HepG2 (cell line): Measurements from ENCODE around the gene OSER1. TPM values are rescaled to one million over a fixed set of nuclear protein-coding genes. Genes with fewer than 3 reads are reported as not detected.

Experiments
- CBX2 ChIP-seq, 2 experiments: fragments of 200-600 bp in 1 of 2; sonication (generic); formaldehyde crosslinking in 1 of 2; IDR thresholded peaks; 2 replicates each; pipeline versions ENCODE4 v1.7.0 to v1.8.1; 2018 to 2022; ENCODE audit warnings: low read depth in 2 of 2, low read length in 1 of 2, mild to moderate bottlenecking in 1 of 2, missing genetic modification reagents in 1 of 2
- DMAP1 ChIP-seq: IDR thresholded peaks from 2 replicates; pipeline ENCODE4 v1.6.1; 2016
- DPF2 ChIP-seq: sonication (generic); formaldehyde crosslinking; IDR thresholded peaks from 2 replicates; pipeline ENCODE4 v1.4.0; 2020; ENCODE audit warnings: mild to moderate bottlenecking, low read depth, missing genetic modification reagents, borderline replicate concordance
- EEA1 ChIP-seq: sonication (generic); formaldehyde crosslinking; IDR thresholded peaks from 2 replicates; pipeline ENCODE4 v1.5.1; 2020; ENCODE audit warnings: mild to moderate bottlenecking, missing genetic modification reagents, borderline replicate concordance
- GFI1 ChIP-seq: sonication (generic); formaldehyde crosslinking; IDR thresholded peaks from 2 replicates; pipeline ENCODE4 v1.5.0; 2020; ENCODE audit warnings: missing genetic modification reagents, mild to moderate bottlenecking, borderline replicate concordance
- HES4 ChIP-seq: sonication (generic); formaldehyde crosslinking; IDR thresholded peaks from 2 replicates; pipeline ENCODE4 v1.9.0; 2021; ENCODE audit warnings: mild to moderate bottlenecking, missing genetic modification reagents, borderline replicate concordance
- HOXA7 ChIP-seq: sonication (generic); formaldehyde crosslinking; IDR thresholded peaks from 2 replicates; pipeline ENCODE4 v1.8.1; 2022; ENCODE audit warnings: mild to moderate bottlenecking, missing genetic modification reagents, moderate library complexity
- JDP2 ChIP-seq: sonication (generic); formaldehyde crosslinking; IDR thresholded peaks from 2 replicates; pipeline ENCODE4 v1.8.1; 2022; ENCODE audit warnings: missing genetic modification reagents, borderline replicate concordance
- MEIS2 ChIP-seq: sonication (generic); formaldehyde crosslinking; IDR thresholded peaks from 2 replicates; pipeline ENCODE4 v1.9.0; 2021; ENCODE audit warnings: mild to moderate bottlenecking, missing genetic modification reagents
- NFIC ChIP-seq: IDR thresholded peaks from 2 replicates; pipeline ENCODE4 v1.6.1; 2012; ENCODE audit warnings: mild to moderate bottlenecking, low read length, inconsistent platforms
- SIN3B ChIP-seq: fragments of 150-350 bp; IDR thresholded peaks from 2 replicates; pipeline ENCODE4 v1.6.1; 2014; ENCODE audit warnings: low read length
- SP4 ChIP-seq: sonication (generic); formaldehyde crosslinking; IDR thresholded peaks from 2 replicates; pipeline ENCODE4 v1.8.1; 2023; ENCODE audit warnings: mild to moderate bottlenecking, missing genetic modification reagents
- TBP ChIP-seq: sonication (generic); formaldehyde crosslinking; IDR thresholded peaks from 2 replicates; pipeline ENCODE4 v1.5.0; 2020; ENCODE audit warnings: missing genetic modification reagents
- ZFP36 ChIP-seq: fragments of 150-350 bp; IDR thresholded peaks from 2 replicates; pipeline ENCODE4 v1.6.1; 2018; ENCODE audit warnings: borderline replicate concordance, low read length, low read depth; ENCODE audit not compliant: partially characterized antibody
- ZNF282 ChIP-seq: fragments of 450-650 bp; IDR thresholded peaks from 2 replicates; pipeline ENCODE4 v1.6.1; 2018; ENCODE audit not compliant: partially characterized antibody
- ZNF567 ChIP-seq: sonication (generic); formaldehyde crosslinking; IDR thresholded peaks from 2 replicates; pipeline ENCODE4 v1.8.1; 2023; ENCODE audit warnings: mild to moderate bottlenecking, missing genetic modification reagents, borderline replicate concordance
- ZNF629 ChIP-seq: sonication (generic); formaldehyde crosslinking; conservative IDR thresholded peaks from 2 replicates; pipeline ENCODE4 v1.5.0; 2020; ENCODE audit warnings: missing genetic modification reagents
- ZNF678 ChIP-seq: sonication (generic); formaldehyde crosslinking; IDR thresholded peaks from 2 replicates; pipeline ENCODE4 v1.4.0; 2020; ENCODE audit warnings: mild to moderate bottlenecking, missing genetic modification reagents
- ZSCAN31 ChIP-seq: sonication (generic); formaldehyde crosslinking; IDR thresholded peaks from 2 replicates; pipeline ENCODE4 v1.5.0; 2020; ENCODE audit warnings: low read depth, mild to moderate bottlenecking, missing genetic modification reagents
- polyA plus RNA-seq, 8 experiments: library from polyadenylated mRNA; depleted of rRNA in 3 of 8; stranded (reverse) in 7 of 8; unstranded in 1 of 8; fragments of >200 nt; fragmentation: Illumina TruSeq in 4 of 8; extraction: Trizol in 4 of 8; gene quantifications; 2 replicates each; pipeline versions ENCODE4 v1.2.1 to v1.2.3, GENCODE V29; 2011 to 2016; ENCODE audit warnings: low read depth in 4 of 8, missing spikeins in 1 of 8, mixed read lengths in 1 of 8; ENCODE audit not compliant: insufficient read depth in 1 of 8
- total RNA-seq, 5 experiments: library from RNA; depleted of rRNA; stranded (reverse); fragments of >200 nt; fragmentation: Illumina TruSeq; extraction: Trizol; gene quantifications; 2 replicates each; pipeline ENCODE4 v1.2.3, GENCODE V29; 2016; ENCODE audit warnings: low read depth in 1 of 5
- TF ChIP-seq, protein P1 (sequence below): sonication (generic); IDR thresholded peaks from 2 replicates; pipeline ENCODE4 v1.6.1; 2016; ENCODE audit warnings: low read depth, borderline replicate concordance
- TF ChIP-seq, protein P2 (sequence below): sonication (generic); formaldehyde crosslinking; IDR thresholded peaks from 2 replicates; pipeline ENCODE4 v1.8.1; 2022; ENCODE audit warnings: mild to moderate bottlenecking, missing genetic modification reagents
- TF ChIP-seq, protein P3 (sequence below): sonication (generic); formaldehyde crosslinking; IDR thresholded peaks from 2 replicates; pipeline ENCODE4 v1.4.0; 2020; ENCODE audit warnings: missing genetic modification reagents
- TF ChIP-seq, protein P4 (sequence below): sonication (generic); formaldehyde crosslinking; IDR thresholded peaks from 2 replicates; pipeline ENCODE4 v1.4.0; 2020; ENCODE audit warnings: missing genetic modification reagents
- TF ChIP-seq, protein P5 (sequence below): sonication (generic); formaldehyde crosslinking; conservative IDR thresholded peaks from 2 replicates; pipeline ENCODE4 v1.4.0; 2020; ENCODE audit warnings: missing genetic modification reagents

Gene OSER1
- total and polyA plus RNA-seq, 2 of the 13 experiments (the other 11 are each of a cell fraction or from before 2014, with no cell fraction given): 71.2 to 71.5 TPM

DNA sequence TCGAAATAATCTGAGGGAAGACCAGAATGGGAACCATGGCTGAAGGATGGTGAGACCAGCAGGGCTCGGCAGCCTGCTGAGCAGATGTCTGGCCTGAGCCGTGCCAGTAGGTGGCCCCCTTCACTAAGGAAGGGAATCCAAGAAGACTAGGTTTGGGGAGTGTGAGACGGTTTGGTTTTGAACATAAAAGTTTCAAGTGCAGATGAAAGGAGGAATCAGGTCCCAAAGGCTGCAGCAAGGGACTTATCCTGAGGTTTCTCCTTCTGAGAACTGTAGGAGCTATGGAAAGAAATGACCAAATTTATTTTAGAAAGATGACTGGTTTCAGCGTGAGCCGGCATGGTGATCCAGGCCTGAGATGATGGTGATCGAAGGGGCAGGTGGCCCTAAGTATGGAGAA, 4.6 kb upstream of the OSER1 start (continued):
- TF ChIP-seq TBP (CRISPR knock-in tag) (no peak), JDP2 (CRISPR knock-in tag) (no peak), ZSCAN31 (CRISPR knock-in tag) (no peak), ZFP36 (no peak), HES4 (no peak), SIN3B (no peak), ZNF282 (no peak), GFI1 (CRISPR knock-in tag) (no peak), ZNF567 (CRISPR knock-in tag) (peak; percentile 44; the same call in 1 of the 2 replicates), NFIC (no peak), MEIS2 (CRISPR knock-in tag) (no peak), HOXA7 (CRISPR knock-in tag) (no peak), DMAP1 (CRISPR knock-in tag) (no peak), CBX2 (IDR thresholded peaks at IDR 0.05; ENCODE audit: low read depth, low read length) (no peak), CBX2 (CRISPR knock-in tag; IDR thresholded peaks at IDR 0.05; ENCODE audit: low read depth) (no peak), DPF2 (CRISPR knock-in tag) (no peak), ZNF629 (no peak), EEA1 (CRISPR knock-in tag) (no peak), ZNF678 (CRISPR knock-in tag) (no peak), SP4 (CRISPR knock-in tag) (no peak)
- TF ChIP-seq, protein P1, sequence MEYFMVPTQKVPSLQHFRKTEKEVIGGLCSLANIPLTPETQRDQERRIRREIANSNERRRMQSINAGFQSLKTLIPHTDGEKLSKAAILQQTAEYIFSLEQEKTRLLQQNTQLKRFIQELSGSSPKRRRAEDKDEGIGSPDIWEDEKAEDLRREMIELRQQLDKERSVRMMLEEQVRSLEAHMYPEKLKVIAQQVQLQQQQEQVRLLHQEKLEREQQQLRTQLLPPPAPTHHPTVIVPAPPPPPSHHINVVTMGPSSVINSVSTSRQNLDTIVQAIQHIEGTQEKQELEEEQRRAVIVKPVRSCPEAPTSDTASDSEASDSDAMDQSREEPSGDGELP: no peak
- TF ChIP-seq, protein P2, sequence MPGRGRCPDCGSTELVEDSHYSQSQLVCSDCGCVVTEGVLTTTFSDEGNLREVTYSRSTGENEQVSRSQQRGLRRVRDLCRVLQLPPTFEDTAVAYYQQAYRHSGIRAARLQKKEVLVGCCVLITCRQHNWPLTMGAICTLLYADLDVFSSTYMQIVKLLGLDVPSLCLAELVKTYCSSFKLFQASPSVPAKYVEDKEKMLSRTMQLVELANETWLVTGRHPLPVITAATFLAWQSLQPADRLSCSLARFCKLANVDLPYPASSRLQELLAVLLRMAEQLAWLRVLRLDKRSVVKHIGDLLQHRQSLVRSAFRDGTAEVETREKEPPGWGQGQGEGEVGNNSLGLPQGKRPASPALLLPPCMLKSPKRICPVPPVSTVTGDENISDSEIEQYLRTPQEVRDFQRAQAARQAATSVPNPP (CRISPR knock-in tag): no peak
- TF ChIP-seq, protein P3, sequence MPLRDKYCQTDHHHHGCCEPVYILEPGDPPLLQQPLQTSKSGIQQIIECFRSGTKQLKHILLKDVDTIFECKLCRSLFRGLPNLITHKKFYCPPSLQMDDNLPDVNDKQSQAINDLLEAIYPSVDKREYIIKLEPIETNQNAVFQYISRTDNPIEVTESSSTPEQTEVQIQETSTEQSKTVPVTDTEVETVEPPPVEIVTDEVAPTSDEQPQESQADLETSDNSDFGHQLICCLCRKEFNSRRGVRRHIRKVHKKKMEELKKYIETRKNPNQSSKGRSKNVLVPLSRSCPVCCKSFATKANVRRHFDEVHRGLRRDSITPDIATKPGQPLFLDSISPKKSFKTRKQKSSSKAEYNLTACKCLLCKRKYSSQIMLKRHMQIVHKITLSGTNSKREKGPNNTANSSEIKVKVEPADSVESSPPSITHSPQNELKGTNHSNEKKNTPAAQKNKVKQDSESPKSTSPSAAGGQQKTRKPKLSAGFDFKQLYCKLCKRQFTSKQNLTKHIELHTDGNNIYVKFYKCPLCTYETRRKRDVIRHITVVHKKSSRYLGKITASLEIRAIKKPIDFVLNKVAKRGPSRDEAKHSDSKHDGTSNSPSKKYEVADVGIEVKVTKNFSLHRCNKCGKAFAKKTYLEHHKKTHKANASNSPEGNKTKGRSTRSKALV (CRISPR knock-in tag): no peak
- TF ChIP-seq, protein P4, sequence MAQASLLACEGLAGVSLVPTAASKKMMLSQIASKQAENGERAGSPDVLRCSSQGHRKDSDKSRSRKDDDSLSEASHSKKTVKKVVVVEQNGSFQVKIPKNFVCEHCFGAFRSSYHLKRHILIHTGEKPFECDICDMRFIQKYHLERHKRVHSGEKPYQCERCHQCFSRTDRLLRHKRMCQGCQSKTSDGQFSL (CRISPR knock-in tag): no peak
- TF ChIP-seq, protein P5, sequence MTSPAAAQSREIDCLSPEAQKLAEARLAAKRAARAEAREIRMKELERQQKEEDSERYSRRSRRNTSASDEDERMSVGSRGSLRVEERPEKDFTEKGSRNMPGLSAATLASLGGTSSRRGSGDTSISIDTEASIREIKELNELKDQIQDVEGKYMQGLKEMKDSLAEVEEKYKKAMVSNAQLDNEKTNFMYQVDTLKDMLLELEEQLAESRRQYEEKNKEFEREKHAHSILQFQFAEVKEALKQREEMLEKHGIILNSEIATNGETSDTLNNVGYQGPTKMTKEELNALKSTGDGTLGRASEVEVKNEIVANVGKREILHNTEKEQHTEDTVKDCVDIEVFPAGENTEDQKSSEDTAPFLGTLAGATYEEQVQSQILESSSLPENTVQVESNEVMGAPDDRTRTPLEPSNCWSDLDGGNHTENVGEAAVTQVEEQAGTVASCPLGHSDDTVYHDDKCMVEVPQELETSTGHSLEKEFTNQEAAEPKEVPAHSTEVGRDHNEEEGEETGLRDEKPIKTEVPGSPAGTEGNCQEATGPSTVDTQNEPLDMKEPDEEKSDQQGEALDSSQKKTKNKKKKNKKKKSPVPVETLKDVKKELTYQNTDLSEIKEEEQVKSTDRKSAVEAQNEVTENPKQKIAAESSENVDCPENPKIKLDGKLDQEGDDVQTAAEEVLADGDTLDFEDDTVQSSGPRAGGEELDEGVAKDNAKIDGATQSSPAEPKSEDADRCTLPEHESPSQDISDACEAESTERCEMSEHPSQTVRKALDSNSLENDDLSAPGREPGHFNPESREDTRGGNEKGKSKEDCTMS: no peak
